Hepatocyte (in vitro differentiated cells): ENCODE data around the gene RIPOR1. TPM values are rescaled to one million over a fixed set of nuclear protein-coding genes. Genes with fewer than 3 reads are reported as not detected.

Source experiments
- DNase-seq: peaks from one replicate; pipeline ENCODE4 v3.0.0-alpha.2; 2016; ENCODE audit warnings: low spot score
- H2AFZ ChIP-seq: fragments of 200-600 bp; sonication (generic); 2 replicates; pipeline ENCODE4 v1.6.0; 2016; ENCODE audit warnings: antibody characterized with exemption, mild to moderate bottlenecking
- H3K27ac ChIP-seq: fragments of 200-600 bp; sonication (generic); 2 replicates; pipeline ENCODE4 v1.5.1; 2016; ENCODE audit warnings: mild to moderate bottlenecking
- H3K27me3 ChIP-seq: fragments of 200-600 bp; sonication (generic); 2 replicates; pipeline ENCODE4 v1.6.1; 2016
- H3K36me3 ChIP-seq: fragments of 200-600 bp; sonication (generic); replicated peaks from 2 replicates; pipeline ENCODE4 v1.5.1; 2016; ENCODE audit warnings: low read depth; ENCODE audit not compliant: insufficient read depth
- H3K4me1 ChIP-seq: fragments of 200-600 bp; sonication (generic); 2 replicates; pipeline ENCODE4 v1.5.1; 2016; ENCODE audit warnings: mild to moderate bottlenecking, moderate library complexity; ENCODE audit not compliant: insufficient read depth
- H3K4me2 ChIP-seq: fragments of 200-600 bp; sonication (generic); 2 replicates; pipeline ENCODE4 v1.6.0; 2016
- H3K4me3 ChIP-seq: fragments of 200-600 bp; sonication (generic); 2 replicates; pipeline ENCODE4 v1.5.1; 2016; ENCODE audit warnings: mild to moderate bottlenecking
- H3K79me2 ChIP-seq: fragments of 200-600 bp; sonication (generic); 2 replicates; pipeline ENCODE4 v1.6.0; 2017; ENCODE audit warnings: mild to moderate bottlenecking
- H3K9me2 ChIP-seq: fragments of 200-600 bp; sonication (generic); replicated peaks from 2 replicates; pipeline ENCODE4 v1.6.0; 2017; ENCODE audit warnings: mild to moderate bottlenecking; ENCODE audit not compliant: insufficient read depth
- H3K9me3 ChIP-seq: fragments of 200-600 bp; sonication (generic); 2 replicates; pipeline ENCODE4 v1.5.1; 2016; ENCODE audit warnings: low read depth, mild to moderate bottlenecking
- H4K20me1 ChIP-seq: fragments of 200-600 bp; sonication (generic); 2 replicates; pipeline ENCODE4 v1.6.0; 2016; ENCODE audit warnings: mild to moderate bottlenecking; ENCODE audit not compliant: insufficient read depth, poor library complexity, severe bottlenecking
- EZH2 ChIP-seq: fragments of 200-600 bp; sonication (generic); IDR thresholded peaks from 2 replicates; pipeline ENCODE4 v1.6.1; 2016; ENCODE audit warnings: antibody characterized with exemption, mild to moderate bottlenecking, borderline replicate concordance
- EZH2phosphoT487 ChIP-seq: fragments of 200-600 bp; sonication (generic); IDR thresholded peaks from one replicate; pipeline ENCODE4 v1.6.1; 2018; ENCODE audit warnings: antibody characterized with exemption, mild to moderate bottlenecking, low read depth, moderate library complexity; ENCODE audit not compliant: unreplicated experiment, severe bottlenecking
- WGBS: methylation state at CpG from one replicate; pipeline ENCODE4 v1.1.6; 2016; ENCODE audit warnings: low lambda C conversion rate; ENCODE audit errors: missing lambda C conversion rate; 5-methylcytosine and 5-hydroxymethylcytosine counted together
- polyA plus RNA-seq: library from polyadenylated mRNA; unstranded; fragments of >200 nt; fragmentation: Nextera tagmentation; extraction: Ambion mirVana; gene quantifications from 2 replicates; pipeline ENCODE4 v1.2.1, GENCODE V29; 2016
- total RNA-seq: library from RNA; depleted of rRNA; stranded (reverse); fragments of >200 nt; gene quantifications from 2 replicates; pipeline ENCODE4 v1.2.3, GENCODE V29; 2014
- TF ChIP-seq, protein P1 (sequence below): fragments of 200-600 bp; sonication (generic); IDR thresholded peaks from 2 replicates; pipeline ENCODE4 v1.5.1; 2016; ENCODE audit warnings: antibody characterized with exemption, mild to moderate bottlenecking; ENCODE audit not compliant: poor library complexity

RIPOR1 gene
- total and polyA plus RNA-seq, 2 experiments from 2014 or later, result 12.5 to 38.3 TPM

DNA sequence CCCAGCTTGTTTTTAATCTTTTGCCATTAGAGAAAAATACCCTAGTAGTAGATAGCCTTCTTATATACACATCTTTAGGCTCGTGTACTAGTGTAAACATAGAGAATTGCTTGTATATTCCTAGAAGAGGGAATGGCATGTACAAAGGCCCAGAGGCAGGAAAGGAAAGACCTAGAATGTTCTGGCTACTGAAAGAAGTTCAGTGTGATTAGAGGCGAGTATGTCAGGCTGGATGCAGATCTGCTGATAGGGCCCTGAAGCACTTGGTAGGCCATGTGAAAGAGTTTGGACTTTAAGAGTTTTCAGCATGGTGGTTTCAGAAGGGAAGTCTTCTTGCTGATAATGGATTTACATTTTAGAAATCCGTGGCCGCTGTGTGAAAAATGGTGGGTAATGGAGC, 51.1 kb downstream of the RIPOR1 start:
- H3K27me3 ChIP-seq, result no peaks in the 10 kb centered on the region
- no peak overlapping the region for H2AFZ ChIP-seq
- no peak for DNase-seq
- no peak overlapping the region for H3K4me3 ChIP-seq
- no peaks in the 10 kb centered on the region for H3K9me3 ChIP-seq
- WGBS, result 89% methylated on average over 4 of the region's 4 CpGs
- no peak overlapping the region for H3K4me2 ChIP-seq
- H3K27ac ChIP-seq, result no peak overlapping the region
- H3K79me2 ChIP-seq, result peaks cover 92% of the 10 kb centered on the region
- H3K4me1 ChIP-seq, result no peaks in the 10 kb centered on the region
- no peaks in the 10 kb centered on the region for H3K36me3 ChIP-seq
- TF ChIP-seq EZH2, result no peak
- TF ChIP-seq EZH2phosphoT487, result no peak
- TF ChIP-seq, protein P1, sequence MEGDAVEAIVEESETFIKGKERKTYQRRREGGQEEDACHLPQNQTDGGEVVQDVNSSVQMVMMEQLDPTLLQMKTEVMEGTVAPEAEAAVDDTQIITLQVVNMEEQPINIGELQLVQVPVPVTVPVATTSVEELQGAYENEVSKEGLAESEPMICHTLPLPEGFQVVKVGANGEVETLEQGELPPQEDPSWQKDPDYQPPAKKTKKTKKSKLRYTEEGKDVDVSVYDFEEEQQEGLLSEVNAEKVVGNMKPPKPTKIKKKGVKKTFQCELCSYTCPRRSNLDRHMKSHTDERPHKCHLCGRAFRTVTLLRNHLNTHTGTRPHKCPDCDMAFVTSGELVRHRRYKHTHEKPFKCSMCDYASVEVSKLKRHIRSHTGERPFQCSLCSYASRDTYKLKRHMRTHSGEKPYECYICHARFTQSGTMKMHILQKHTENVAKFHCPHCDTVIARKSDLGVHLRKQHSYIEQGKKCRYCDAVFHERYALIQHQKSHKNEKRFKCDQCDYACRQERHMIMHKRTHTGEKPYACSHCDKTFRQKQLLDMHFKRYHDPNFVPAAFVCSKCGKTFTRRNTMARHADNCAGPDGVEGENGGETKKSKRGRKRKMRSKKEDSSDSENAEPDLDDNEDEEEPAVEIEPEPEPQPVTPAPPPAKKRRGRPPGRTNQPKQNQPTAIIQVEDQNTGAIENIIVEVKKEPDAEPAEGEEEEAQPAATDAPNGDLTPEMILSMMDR, result no peak
- no peaks in the 10 kb centered on the region for H3K9me2 ChIP-seq
- peaks cover 52% of the 10 kb centered on the region for H4K20me1 ChIP-seq

DNA sequence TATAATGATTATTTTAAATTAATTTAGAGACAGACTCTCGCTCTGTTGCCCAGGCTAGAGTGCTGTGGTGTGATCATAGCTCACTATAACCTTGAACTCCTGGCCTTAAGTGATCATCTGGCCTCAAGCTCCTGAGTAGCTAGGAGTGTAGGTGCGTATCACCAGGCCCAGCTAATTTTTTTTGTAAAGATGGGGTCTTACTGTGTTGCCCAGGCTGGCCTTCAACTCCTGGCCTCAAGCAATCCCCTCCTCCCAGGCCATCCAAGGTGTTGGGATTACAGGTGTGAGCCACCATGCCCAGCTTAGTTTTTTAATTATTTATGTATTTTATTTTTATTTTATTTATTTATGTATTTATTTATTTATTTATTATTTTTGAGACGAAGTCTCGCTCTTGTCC, 51.6 kb downstream of the RIPOR1 start:
- no peak for TF ChIP-seq EZH2phosphoT487
- TF ChIP-seq, protein P1, result no peak
- no peak for TF ChIP-seq EZH2
- peaks cover 52% of the 10 kb centered on the region for H4K20me1 ChIP-seq
- H3K4me3 ChIP-seq, result no peak overlapping the region
- H3K9me3 ChIP-seq, result no peaks in the 10 kb centered on the region
- H3K4me1 ChIP-seq, result no peaks in the 10 kb centered on the region
- no peak overlapping the region for H3K4me2 ChIP-seq
- 99% methylated on average over 4 of the region's 4 CpGs for WGBS
- H3K79me2 ChIP-seq, result peaks cover 87% of the 10 kb centered on the region
- no peaks in the 10 kb centered on the region for H3K36me3 ChIP-seq
- no peaks in the 10 kb centered on the region for H3K9me2 ChIP-seq
- no peak for DNase-seq
- H3K27me3 ChIP-seq, result no peaks in the 10 kb centered on the region
- no peak overlapping the region for H3K27ac ChIP-seq
- no peak overlapping the region for H2AFZ ChIP-seq

- Histone ChIP-seq H3K27me3 (no peaks in the 10 kb centered on the region), H2AFZ (no peak overlapping the region), H3K4me1 (peaks cover 5% of the 10 kb centered on the region), H3K9me3 (no peaks in the 10 kb centered on the region), H3K4me2 (no peak overlapping the region), H3K36me3 (no peaks in the 10 kb centered on the region), H3K27ac (no peak overlapping the region), H3K4me3 (no peak overlapping the region), H4K20me1 (peaks cover 25% of the 10 kb centered on the region), H3K79me2 (peaks cover 72% of the 10 kb centered on the region), H3K9me2 (no peaks in the 10 kb centered on the region)
- WGBS, result 74% methylated on average over 4 of the region's 4 CpGs
- TF ChIP-seq, protein P1, result no peak
- TF ChIP-seq EZH2 (no peak), EZH2phosphoT487 (no peak)
- no peak for DNase-seq
Measured at GRCh38 chr16:67593288-67593687, 64.7 kb downstream of the RIPOR1 start.

GRCh38 chr16:67593701-67594100, 65.1 kb downstream of the RIPOR1 start:
- Histone ChIP-seq H2AFZ (no peak overlapping the region), H3K4me1 (peaks cover 5% of the 10 kb centered on the region), H3K79me2 (peaks cover 77% of the 10 kb centered on the region), H3K27ac (no peak overlapping the region), H4K20me1 (peaks cover 27% of the 10 kb centered on the region), H3K27me3 (no peaks in the 10 kb centered on the region), H3K9me3 (no peaks in the 10 kb centered on the region), H3K4me3 (no peak overlapping the region), H3K4me2 (no peak overlapping the region), H3K36me3 (no peaks in the 10 kb centered on the region), H3K9me2 (no peaks in the 10 kb centered on the region)
- no peak for DNase-seq
- TF ChIP-seq EZH2phosphoT487 (no peak), EZH2 (no peak)
- TF ChIP-seq, protein P1, result no peak
